Activated naive CD8-positive, alpha-beta T cell treated with anti-CD3 and anti-CD28 coated beads for 36 hours (primary cell): ENCODE measurements around the gene ZSWIM3. TPM values are rescaled to one million over a fixed set of nuclear protein-coding genes. Genes with fewer than 3 reads are reported as not detected.

Source experiments
- DNase-seq: peaks from one replicate; pipeline ENCODE4 v3.0.0; 2021
- H3K27ac Mint-ChIP-seq: one replicate; pipeline ENCODE4 v1.8.0; 2022; ENCODE audit warnings: mild to moderate bottlenecking, moderate library complexity, mixed read lengths
- H3K27me3 Mint-ChIP-seq: one replicate; pipeline ENCODE4 v1.8.0; 2022; ENCODE audit warnings: mild to moderate bottlenecking, mixed read lengths
- H3K36me3 Mint-ChIP-seq: one replicate; pipeline ENCODE4 v1.8.0; 2021; ENCODE audit warnings: mild to moderate bottlenecking, mixed read lengths
- H3K4me1 Mint-ChIP-seq: one replicate; pipeline ENCODE4 v1.8.0; 2021; ENCODE audit warnings: mixed read lengths
- H3K4me3 Mint-ChIP-seq: one replicate; pipeline ENCODE4 v1.8.0; 2022; ENCODE audit warnings: mild to moderate bottlenecking, moderate library complexity, mixed read lengths
- H3K9me3 Mint-ChIP-seq: one replicate; pipeline ENCODE4 v1.8.0; 2022; ENCODE audit warnings: mixed read lengths
- total RNA-seq, 2 experiments: library from RNA; stranded (reverse); gene quantifications; one replicate each; pipeline ENCODE4 v1.2.3, GENCODE V29; 2021

Gene ZSWIM3
- total RNA-seq, 2 experiments from 2014 or later, result 3.5 to 3.8 TPM

DNA sequence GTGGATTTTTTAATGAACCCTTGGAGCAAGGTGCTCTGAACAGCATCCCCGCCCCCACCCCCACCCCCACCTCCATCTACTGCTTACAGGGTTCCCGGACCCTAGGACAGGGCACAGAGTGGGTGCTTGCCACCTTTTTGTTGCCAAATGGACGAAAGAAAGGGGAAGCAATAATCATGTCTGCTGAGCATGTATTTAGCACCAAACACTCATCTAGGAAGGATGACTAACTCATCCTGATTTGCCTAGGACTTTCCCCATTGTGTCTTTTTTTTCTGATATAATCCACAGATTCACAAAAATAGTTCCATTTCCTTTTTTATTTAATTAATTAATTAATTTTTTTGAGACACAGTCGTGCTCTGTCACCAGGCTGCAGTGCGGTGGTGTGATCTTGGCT, 55.7 kb downstream of the ZSWIM3 start:
- H3K4me3 Mint-ChIP-seq, result peak overlapping the region; percentile 29

DNA sequence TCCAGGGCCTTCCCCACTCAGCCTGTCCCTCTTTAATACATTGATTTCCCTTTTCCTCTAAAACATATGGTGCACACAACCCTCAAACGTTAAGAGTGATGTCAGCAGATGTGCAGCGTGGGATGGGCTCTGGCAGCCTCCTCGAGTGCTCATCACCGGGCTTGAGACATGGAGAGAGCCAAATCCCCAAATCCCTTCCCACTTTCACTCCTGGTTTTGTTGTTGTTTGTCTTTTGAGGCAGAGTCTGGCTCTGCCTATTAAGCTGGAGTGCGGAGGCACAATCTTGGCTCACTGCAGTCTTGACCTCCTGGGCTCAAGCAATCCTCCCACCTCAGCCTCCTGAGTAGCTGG, 60.4 kb downstream of the ZSWIM3 start:
- Mint-ChIP-seq H3K4me1 (peaks cover 1% of the 10 kb centered on the region), H3K27ac (no peak overlapping the region), H3K27me3 (peaks cover 18% of the 10 kb centered on the region), H3K9me3 (no peaks in the 10 kb centered on the region), H3K4me3 (no peak overlapping the region), H3K36me3 (no peaks in the 10 kb centered on the region)
- DNase-seq, result no peak

More for the DNA sequence above, 55.7 kb downstream of the ZSWIM3 start:
- H3K27ac Mint-ChIP-seq, result no peak overlapping the region
- no peaks in the 10 kb centered on the region for H3K9me3 Mint-ChIP-seq
- DNase-seq, result no peak
- no peaks in the 10 kb centered on the region for H3K36me3 Mint-ChIP-seq
- H3K4me1 Mint-ChIP-seq, result peaks cover 14% of the 10 kb centered on the region
- peaks cover 20% of the 10 kb centered on the region for H3K27me3 Mint-ChIP-seq

DNA sequence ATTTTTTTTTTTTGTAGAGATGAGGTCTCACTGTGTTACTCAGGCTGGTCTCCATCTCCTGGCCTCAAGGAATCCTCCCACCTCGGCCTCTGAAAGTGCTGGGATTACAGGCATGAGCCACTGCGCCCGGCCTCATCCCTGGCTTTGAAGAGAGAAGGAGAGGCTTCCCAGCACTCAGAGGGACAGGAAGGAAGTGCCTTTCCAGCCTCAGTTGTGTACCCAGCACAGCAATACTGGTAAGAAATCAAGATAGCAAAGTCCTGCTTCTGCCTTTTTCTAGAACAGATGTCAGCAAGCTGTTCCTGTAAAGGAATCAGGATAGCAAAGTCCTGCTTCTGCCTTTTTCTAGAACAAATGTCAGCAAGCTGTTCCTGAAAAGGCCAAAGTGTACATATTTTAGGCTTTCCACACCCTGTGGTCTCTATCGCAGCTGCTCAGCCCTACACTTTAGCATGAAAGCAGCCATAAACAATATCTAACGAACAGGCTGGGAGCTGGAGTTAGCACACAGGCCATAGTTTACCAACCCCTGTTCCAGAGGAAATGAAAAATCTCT, 60.8 kb downstream of the ZSWIM3 start:
- no peak for DNase-seq
- H3K27me3 Mint-ChIP-seq, result peaks cover 14% of the 10 kb centered on the region
- no peaks in the 10 kb centered on the region for H3K36me3 Mint-ChIP-seq
- H3K9me3 Mint-ChIP-seq, result no peaks in the 10 kb centered on the region
- H3K4me3 Mint-ChIP-seq, result no peak overlapping the region
- no peak overlapping the region for H3K27ac Mint-ChIP-seq
- H3K4me1 Mint-ChIP-seq, result no peaks in the 10 kb centered on the region

DNA sequence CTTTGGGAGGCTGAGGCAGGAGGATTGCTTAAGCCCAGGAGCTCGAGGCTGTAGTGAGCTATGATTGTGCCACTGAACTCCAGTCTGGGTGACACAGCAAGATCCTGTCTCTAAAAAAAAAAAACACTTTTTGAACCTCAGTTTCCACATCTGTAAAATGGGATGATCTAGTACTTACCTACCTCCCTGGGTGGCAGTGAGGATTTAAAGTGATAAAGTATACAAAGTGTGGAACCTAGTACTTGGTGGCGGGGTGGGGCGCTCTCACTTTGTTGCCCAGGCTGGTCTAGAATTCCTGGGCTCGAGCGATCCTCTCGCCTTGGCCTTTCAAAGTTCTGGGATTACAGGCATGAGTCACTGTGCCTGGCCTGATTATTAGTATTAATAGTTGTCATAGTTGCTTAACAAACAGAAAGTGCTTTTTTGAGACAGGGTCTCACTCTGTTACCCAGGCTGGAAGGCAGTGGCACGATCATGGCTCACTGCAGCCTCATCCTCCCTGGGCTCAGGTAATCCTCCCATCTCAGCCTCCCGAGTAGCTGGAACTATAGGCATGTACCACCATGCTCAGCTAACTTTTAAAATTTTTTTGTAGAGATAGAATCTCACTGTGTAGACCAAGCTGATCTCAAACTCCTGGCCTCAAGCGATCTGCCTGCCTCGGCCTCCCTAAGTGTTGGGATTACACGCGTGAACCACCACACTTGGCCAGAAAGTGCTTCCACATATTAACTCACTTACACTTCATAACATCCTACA, 61.5 kb downstream of the ZSWIM3 start:
- H3K4me3 Mint-ChIP-seq, result no peak overlapping the region
- H3K27me3 Mint-ChIP-seq, result peaks cover 14% of the 10 kb centered on the region
- no peak for DNase-seq
- H3K4me1 Mint-ChIP-seq, result no peaks in the 10 kb centered on the region
- no peaks in the 10 kb centered on the region for H3K9me3 Mint-ChIP-seq
- no peak overlapping the region for H3K27ac Mint-ChIP-seq
- no peaks in the 10 kb centered on the region for H3K36me3 Mint-ChIP-seq

DNA sequence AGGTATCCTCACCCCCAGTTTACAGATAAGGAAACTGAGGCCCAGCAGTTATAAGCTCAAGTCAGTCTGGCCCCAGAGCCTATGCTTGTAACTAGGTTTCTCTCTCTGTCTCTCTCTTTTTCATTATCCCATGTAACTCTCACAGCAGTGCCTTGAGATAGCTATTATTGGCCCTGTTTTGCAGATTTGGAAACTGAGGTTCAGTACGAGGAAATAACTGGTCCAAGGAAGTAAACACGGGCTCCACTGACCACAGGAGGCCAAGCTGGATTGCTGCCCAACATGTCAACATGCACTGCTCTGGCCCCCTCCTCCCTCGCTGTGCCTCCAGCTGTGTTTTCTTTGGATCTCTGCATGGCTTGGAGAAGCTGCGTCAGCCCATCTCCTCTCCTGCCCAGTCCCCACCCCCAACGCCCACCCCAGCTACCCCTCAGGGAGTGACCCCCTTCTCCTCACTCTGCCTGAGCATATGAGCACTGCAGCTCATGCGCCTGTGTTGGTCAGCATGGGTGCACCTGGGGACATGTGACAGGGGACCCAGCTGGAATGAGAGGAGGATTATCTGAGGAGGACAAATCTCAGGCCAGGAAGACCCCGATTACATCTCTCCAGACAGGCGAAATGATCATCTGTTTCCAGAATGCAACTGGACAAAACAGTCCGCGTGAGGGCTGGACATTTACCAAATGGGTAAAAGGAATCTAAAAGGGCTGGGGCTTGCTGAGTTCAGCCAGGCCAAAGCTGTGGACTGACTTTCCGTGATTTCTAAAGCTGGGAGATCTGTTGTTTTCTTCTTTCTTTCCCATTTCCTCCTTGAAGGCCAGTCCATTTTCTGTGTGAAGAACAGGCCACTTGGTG, 62.4 kb downstream of the ZSWIM3 start:
- H3K9me3 Mint-ChIP-seq, result no peaks in the 10 kb centered on the region
- H3K4me3 Mint-ChIP-seq, result no peak overlapping the region
- no peak for DNase-seq
- H3K36me3 Mint-ChIP-seq, result no peaks in the 10 kb centered on the region
- H3K4me1 Mint-ChIP-seq, result no peaks in the 10 kb centered on the region
- H3K27ac Mint-ChIP-seq, result no peak overlapping the region
- H3K27me3 Mint-ChIP-seq, result peaks cover 8% of the 10 kb centered on the region

DNA sequence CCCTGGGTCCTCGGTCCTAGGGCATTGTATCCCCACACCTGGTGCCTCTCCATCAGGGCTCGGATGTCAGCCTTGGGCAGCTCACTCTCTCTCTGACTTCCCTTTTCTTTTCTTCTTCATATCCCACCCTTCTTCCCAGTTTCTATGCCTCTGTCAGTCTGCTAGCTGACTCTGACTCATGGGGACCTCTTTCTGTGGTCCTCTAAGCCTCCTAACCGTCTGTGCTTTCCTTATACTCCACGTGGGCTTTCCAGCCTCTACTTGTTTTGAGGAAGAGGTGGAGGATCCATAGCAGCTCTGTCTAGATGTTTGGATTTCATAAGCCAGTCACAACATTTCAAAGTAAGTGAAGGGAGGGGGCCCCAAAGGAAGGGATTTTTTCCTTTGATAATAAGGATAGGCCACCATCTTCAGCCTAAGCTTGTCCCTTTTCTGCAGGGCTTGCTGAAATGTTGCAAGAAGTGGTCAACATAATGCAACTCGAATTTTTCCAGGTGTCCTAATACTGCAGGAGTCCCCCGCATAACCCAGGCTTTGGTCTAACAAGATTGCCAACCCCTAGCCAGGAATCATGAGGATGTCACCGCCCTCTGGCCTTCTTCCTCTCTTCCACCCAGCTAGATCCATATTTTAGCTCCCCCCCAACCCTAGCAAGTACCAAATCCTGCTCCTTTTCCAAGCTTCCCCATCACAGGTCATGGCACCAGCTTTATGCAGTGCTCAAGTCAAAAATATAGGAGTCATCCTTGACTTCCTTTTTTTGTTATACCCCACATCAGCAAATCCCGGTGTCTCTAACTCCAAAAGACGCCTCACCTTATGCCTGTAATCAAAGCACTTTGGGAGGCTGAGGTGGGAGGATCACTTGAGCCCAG, 63.3 kb downstream of the ZSWIM3 start:
- Mint-ChIP-seq H3K27me3 (peaks cover 8% of the 10 kb centered on the region), H3K27ac (no peak overlapping the region), H3K4me3 (no peak overlapping the region), H3K36me3 (no peaks in the 10 kb centered on the region), H3K4me1 (no peaks in the 10 kb centered on the region), H3K9me3 (no peaks in the 10 kb centered on the region)
- no peak for DNase-seq

DNA sequence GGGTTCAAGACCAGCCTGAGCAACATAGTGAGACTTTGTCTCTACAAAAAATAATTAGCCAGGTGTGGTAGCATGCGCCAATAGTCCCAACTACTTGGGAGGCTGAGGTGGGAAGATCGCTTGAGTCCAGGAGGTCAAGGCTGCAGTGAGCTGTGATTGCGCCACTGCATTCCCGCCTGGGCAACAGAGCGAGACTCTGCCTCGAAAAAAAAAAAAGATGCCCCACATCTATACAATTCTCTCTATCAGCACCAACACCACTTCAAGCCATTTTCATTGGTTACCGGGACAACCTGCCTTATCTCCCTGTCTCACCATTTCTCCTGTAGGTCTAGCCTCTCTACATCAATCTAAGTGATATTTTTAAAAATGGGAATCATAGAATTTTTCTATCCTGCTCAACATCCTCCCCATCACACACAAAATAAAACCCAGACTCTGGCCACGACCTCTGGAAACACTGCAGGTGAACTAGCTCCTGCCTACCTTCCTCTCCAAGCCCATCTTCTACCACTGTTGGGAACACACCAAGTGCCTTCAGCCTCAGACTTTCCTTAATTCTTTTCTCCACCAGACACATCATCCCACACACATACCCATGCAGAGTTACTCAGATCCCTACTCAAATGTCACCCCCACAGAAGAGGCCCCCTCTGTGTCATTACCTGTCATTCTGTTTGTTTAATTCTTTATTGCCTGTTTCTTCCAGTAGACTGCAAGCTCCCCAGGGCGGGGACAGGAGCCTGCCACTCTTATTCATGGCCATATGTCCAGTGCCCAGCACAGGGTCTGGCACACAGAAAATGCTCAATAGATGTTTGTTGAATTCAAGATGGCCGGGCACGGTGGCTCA, 64.1 kb downstream of the ZSWIM3 start:
- Mint-ChIP-seq H3K27ac (no peak overlapping the region), H3K27me3 (peaks cover 4% of the 10 kb centered on the region), H3K9me3 (no peaks in the 10 kb centered on the region), H3K36me3 (no peaks in the 10 kb centered on the region), H3K4me3 (no peak overlapping the region), H3K4me1 (no peaks in the 10 kb centered on the region)
- no peak for DNase-seq

DNA sequence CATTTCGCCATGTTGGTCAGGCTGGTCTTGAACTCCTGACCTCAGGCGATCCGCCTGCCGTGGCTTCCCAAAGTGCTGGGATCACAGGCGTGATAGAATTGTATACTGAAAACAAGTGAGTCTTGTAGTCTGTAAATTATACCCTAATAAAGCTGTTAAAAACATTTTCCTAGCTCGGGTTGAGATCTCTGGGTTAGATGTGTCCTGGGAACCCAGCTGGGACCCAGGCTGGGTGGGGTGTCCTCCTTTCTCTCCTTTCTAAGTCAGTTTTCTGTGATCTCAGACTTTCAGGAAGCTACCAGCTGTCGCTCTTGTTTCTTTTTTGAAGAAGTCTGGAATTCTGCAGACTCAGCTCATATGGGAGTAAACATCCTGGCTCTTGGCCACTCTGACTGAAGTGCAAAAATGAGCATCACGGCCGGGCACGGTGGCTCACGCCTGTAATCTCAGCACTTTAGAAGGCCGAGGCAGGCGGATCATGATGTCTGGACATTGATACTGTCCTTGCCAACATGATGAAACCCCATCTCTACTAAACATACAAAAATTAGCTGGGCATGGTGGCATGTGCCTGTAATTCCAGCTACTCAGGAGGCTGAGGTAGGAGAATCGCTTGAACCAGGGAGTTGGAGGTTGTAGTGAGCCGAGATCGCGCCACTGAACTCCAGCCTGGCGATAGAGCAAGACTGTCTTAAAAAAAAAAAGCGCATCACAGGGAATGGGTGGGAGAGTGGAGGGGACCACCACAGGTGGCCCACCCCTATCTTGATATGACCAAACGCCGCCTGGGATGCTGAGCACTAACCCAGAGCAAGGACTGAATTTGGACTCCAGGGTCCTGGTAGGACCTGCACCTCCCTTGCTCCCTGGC, 67.2 kb downstream of the ZSWIM3 start:
- H3K9me3 Mint-ChIP-seq, result no peaks in the 10 kb centered on the region
- no peaks in the 10 kb centered on the region for H3K4me1 Mint-ChIP-seq
- no peak overlapping the region for H3K4me3 Mint-ChIP-seq
- no peaks in the 10 kb centered on the region for H3K36me3 Mint-ChIP-seq
- DNase-seq, result no peak
- H3K27me3 Mint-ChIP-seq, result peaks cover 4% of the 10 kb centered on the region
- no peak overlapping the region for H3K27ac Mint-ChIP-seq

DNA sequence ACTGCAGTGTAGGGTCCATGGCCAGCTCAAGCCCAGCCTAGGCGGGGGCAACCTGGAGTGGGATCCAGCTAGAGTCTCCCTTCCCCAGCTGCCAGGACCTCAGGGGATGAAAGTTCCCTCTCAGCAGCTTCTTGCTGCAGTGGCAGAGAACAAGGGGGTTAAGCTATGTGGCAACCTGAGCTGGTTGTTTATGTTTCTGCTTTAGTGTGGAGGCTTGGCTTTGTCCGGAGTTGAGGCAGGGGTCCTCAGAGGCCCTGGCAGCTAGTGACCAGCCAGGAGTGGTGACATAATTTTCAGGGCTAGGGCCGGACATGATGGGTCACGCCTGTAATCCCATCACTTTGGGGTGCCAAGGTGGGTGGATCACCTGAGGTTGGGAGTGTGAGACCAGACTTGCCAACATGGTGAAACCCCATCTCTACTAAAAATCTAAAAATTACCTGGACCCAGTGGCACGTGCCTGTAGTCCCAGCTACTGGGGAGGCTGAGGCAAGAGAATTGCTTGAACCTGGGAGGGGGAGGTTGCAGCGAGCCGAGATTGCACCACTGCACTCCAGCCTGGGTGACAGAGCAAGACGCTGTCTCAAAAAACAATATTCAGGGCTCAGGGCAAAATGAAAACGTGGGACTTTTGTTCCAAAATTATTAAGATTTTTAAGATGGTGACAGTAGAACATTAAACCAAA, 68.5 kb downstream of the ZSWIM3 start:
- H3K27me3 Mint-ChIP-seq, result no peaks in the 10 kb centered on the region
- no peak for DNase-seq
- H3K27ac Mint-ChIP-seq, result no peak overlapping the region
- H3K36me3 Mint-ChIP-seq, result no peaks in the 10 kb centered on the region
- H3K9me3 Mint-ChIP-seq, result no peaks in the 10 kb centered on the region
- no peak overlapping the region for H3K4me3 Mint-ChIP-seq
- H3K4me1 Mint-ChIP-seq, result no peaks in the 10 kb centered on the region

DNA sequence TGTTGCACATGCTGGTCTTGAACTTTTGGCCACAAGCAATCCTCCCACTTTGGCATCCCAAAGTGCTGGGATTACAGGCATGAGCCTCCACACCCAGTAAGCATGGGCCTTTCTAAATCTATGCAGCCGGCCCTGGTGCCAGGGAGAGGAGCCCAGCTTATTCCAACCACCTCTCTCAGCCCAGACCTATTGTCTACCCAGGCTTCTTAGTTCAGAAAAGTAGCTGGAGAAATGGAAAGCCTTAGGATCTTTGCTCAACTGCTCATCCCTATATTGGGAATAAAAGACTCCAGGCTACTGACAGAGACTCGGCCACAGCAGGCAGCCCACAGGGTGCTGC, 69.3 kb downstream of the ZSWIM3 start:
- H3K9me3 Mint-ChIP-seq, result no peaks in the 10 kb centered on the region
- H3K27me3 Mint-ChIP-seq, result no peaks in the 10 kb centered on the region
- no peak for DNase-seq
- no peak overlapping the region for H3K27ac Mint-ChIP-seq
- H3K4me3 Mint-ChIP-seq, result no peak overlapping the region
- H3K36me3 Mint-ChIP-seq, result no peaks in the 10 kb centered on the region
- H3K4me1 Mint-ChIP-seq, result no peaks in the 10 kb centered on the region

DNA sequence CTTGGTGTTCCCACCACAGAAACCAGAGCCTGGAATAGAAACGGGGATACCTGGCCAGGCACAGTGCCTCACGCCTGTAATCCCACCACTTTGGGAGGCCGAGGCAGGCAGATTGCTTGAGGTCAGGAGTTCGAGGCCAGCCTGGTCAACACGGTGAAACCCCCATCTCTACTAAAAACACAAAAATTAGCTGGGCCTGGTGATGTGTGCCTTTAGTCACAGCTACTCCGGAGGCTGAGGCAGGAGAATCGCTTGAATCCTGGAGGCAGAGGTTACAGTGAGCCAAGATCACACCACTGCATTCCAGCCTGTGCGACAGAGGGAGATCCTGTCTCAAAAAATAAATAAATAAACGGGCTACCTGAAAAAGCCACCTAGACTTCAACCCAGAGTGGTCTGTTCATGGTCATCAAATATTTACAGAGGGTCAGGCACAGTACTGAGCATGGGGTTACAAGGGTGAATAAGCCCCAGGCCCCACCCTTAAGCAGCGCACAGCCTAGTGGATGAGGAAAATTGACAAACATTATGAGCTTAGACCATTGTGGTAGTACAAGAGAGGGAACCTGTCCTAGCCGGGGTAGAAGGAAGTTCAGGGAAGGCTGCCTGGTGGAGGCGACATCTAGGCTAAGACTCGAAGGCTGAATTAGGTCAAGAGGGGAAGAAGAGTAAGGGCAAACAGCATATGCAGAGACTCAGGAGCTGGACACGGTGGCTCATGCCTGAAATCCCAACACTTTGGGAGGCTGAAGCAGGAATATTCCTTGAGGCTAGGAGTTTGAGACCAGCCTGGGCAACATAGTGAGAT, 69.9 kb downstream of the ZSWIM3 start:
- Mint-ChIP-seq H3K9me3 (no peaks in the 10 kb centered on the region), H3K36me3 (no peaks in the 10 kb centered on the region), H3K4me1 (no peaks in the 10 kb centered on the region), H3K4me3 (no peak overlapping the region), H3K27ac (no peak overlapping the region), H3K27me3 (no peaks in the 10 kb centered on the region)
- DNase-seq, result no peak
